BE2C (cell line): ENCODE results near the gene HDAC1.
A peak's percentile ranks its signal among the peaks of the same experiment; 100 is the strongest.
"Not testable (repeated sequence)": the region's sequence is repeated elsewhere in the genome, so short reads cannot be mapped to it uniquely, and the experiment has no call there.

Experiments
- DNase-seq: peaks from one replicate; pipeline ENCODE4 v3.0.0-alpha.2; 2020
- H3K27me3 ChIP-seq: fragments of 250-450 bp; sonication (Bioruptor Pico); 2 replicates; pipeline ENCODE4 v1.5.1; 2020; ENCODE audit warnings: mild to moderate bottlenecking
- H3K36me3 ChIP-seq: fragments of 250-450 bp; sonication (Bioruptor Pico); 2 replicates; pipeline ENCODE4 v1.5.1; 2020; ENCODE audit warnings: mild to moderate bottlenecking
- H3K4me1 ChIP-seq: fragments of 250-450 bp; sonication (Bioruptor Pico); 2 replicates; pipeline ENCODE4 v1.5.1; 2020
- H3K4me3 ChIP-seq: 2 replicates; pipeline ENCODE4 v1.5.1; 2011; ENCODE audit warnings: low read depth, low read length
- H3K9me3 ChIP-seq: fragments of 250-450 bp; sonication (Bioruptor Pico); 2 replicates; pipeline ENCODE4 v1.5.1; 2020
- TF ChIP-seq, protein P1 (sequence below): IDR thresholded peaks from 2 replicates; pipeline ENCODE4 v1.5.1; 2012; ENCODE audit warnings: mild to moderate bottlenecking, low read depth, low read length

The HDAC1 gene

DNA sequence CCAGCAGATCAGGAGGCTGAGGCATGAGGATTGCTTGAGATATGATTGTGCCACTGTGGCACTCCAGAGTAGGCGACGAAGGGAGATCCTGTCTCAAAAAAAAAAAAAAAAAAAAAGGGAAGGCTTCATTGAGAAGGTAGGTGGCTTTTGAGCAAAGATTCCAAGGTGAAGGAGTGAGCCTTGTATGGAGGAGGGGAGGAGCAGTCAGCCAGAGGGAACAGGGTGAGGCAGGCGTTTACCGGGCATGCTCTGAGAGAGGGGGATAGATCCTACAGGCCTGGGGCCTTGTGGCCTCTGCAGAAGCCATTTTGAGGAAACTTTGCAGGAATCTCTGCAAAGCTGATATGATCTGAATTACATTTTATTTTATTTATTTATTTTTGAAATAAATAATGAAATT, 5.1 kb upstream of the HDAC1 start:
- DNase-seq, result no peak
- TF ChIP-seq, protein P1, sequence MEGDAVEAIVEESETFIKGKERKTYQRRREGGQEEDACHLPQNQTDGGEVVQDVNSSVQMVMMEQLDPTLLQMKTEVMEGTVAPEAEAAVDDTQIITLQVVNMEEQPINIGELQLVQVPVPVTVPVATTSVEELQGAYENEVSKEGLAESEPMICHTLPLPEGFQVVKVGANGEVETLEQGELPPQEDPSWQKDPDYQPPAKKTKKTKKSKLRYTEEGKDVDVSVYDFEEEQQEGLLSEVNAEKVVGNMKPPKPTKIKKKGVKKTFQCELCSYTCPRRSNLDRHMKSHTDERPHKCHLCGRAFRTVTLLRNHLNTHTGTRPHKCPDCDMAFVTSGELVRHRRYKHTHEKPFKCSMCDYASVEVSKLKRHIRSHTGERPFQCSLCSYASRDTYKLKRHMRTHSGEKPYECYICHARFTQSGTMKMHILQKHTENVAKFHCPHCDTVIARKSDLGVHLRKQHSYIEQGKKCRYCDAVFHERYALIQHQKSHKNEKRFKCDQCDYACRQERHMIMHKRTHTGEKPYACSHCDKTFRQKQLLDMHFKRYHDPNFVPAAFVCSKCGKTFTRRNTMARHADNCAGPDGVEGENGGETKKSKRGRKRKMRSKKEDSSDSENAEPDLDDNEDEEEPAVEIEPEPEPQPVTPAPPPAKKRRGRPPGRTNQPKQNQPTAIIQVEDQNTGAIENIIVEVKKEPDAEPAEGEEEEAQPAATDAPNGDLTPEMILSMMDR, result no peak
- H3K4me1 ChIP-seq, result no peaks in the 10 kb centered on the region
- no peaks in the 10 kb centered on the region for H3K36me3 ChIP-seq
- H3K4me3 ChIP-seq, result no peak overlapping the region
- no peaks in the 10 kb centered on the region for H3K9me3 ChIP-seq
- H3K27me3 ChIP-seq, result no peaks in the 10 kb centered on the region

DNA sequence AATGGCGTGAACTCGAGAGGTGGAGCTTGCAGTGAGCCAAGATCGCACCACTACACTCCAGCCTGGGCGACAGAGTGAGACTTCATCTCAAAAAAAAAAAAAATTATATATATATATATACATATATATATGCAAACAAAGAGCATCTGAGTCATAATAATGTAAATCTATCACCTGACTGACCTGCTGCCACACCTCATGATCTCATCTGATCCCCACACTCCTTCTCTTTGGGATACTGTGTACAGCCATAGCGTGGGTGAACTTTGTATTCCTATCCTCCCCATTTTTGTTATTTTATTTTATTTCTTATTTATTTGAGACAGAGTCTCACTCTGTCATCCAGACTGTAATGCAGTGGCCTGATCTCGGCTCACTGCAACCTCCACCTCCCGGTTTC, 2.6 kb upstream of the HDAC1 start:
- Histone ChIP-seq H3K4me3 (no peak overlapping the region), H3K27me3 (no peaks in the 10 kb centered on the region), H3K36me3 (no peaks in the 10 kb centered on the region), H3K9me3 (no peaks in the 10 kb centered on the region), H3K4me1 (no peaks in the 10 kb centered on the region)
- TF ChIP-seq, protein P1, result no peak
- no peak for DNase-seq

DNA sequence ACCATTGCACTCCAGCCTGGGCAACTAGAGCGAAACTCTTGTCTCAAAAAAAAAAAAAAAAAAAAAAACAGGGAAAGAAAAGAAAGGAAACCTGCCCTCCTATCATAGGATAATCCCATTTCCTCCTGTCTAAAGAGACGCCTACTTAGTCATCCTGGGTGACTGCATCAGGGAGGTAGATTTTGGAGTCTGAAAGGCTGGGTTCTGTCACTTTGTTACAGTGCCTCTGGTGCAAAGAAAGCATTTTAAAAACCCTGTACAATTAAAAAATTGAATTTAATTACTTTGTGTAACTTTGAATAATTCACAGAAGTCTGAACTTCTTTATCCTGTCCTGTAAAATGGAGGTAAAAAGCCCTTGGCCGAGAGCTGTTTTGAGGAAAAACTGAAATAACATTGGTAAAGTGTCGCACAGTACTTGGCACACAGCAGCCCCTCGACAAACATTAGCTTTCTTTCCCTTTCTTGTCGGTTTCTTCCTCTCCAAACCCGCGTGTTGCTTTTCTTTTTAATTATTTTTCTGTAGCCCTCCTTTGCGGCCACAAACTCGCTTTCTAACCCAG, 657 bp upstream of the HDAC1 start:
- H3K36me3 ChIP-seq, result no peaks in the 10 kb centered on the region
- no peak for DNase-seq
- peak overlapping the region; percentile 81 for H3K4me3 ChIP-seq
- no peaks in the 10 kb centered on the region for H3K27me3 ChIP-seq
- H3K9me3 ChIP-seq, result no peaks in the 10 kb centered on the region
- TF ChIP-seq, protein P1, result no peak
- no peaks in the 10 kb centered on the region for H3K4me1 ChIP-seq

DNA sequence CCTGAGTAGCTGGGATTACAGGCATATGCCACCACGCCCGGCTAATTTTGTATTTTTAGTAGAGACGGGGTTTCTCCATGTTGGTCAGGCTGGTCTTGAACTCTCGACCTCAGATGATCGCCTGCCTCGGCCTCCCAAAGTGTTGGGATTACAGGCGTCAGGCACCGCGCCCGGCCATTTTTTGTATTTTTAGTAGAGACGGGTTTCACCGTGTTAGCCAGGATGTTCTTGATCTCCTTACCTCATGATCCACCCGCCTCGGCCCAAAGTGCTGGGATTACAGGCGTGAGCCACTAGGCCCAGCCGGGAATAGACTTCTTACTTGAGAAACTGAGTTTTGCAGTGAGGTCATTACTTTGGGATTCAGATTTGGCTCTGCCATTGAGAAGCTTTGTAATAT, 6.3 kb downstream of the HDAC1 start:
- H3K4me3 ChIP-seq, H3K4me1 ChIP-seq, H3K36me3 ChIP-seq, H3K27me3 ChIP-seq, H3K9me3 ChIP-seq, DNase-seq: not testable (repeated sequence)

DNA sequence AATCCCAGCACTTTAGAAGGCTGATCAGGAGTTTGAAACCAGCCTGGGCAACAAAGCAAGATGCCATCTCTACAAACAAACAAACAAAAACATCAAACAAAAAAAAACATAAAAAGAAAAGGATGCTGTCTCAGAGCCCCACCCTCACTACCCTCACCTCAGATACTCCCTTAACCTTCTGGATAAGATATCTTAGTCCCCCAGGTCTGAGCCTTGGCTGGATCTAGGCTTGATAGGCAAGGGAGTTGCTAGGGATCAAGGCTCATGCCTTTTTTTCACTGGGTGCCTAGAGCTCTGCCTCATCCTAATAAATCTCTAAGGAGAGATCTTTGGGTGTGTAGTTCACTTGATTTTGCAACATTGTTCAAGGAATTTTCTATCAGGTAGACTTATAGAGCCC, 7.4 kb downstream of the HDAC1 start:
- Histone ChIP-seq H3K27me3 (no peaks in the 10 kb centered on the region), H3K4me1 (no peaks in the 10 kb centered on the region), H3K36me3 (no peaks in the 10 kb centered on the region; the same call in none of the 2 replicates), H3K9me3 (no peaks in the 10 kb centered on the region), H3K4me3 (no peak overlapping the region)
- no peak for DNase-seq
- TF ChIP-seq, protein P1, result no peak

DNA sequence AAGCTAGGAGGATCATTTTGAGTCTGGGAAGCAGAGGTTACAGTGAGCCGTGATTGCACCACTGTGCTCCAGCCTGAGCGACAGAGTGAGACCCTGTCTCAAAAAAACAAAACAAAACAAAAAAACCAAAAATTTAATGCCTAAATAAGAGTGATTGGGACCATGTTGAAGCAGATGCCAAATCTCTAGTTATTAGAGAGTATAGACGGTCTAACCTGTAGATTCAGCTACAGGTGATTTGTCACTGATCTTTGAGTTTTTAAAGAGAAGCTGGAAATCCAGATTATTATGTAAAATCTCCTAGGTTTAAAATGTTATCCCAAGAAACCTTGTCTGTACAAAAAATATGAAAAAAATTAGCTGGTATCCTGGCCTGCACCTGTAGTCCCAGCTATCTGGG, 11.5 kb downstream of the HDAC1 start:
- no peaks in the 10 kb centered on the region for H3K9me3 ChIP-seq
- TF ChIP-seq, protein P1, result no peak
- no peak overlapping the region for H3K4me3 ChIP-seq
- H3K36me3 ChIP-seq, result peaks cover 4% of the 10 kb centered on the region
- no peaks in the 10 kb centered on the region for H3K4me1 ChIP-seq
- H3K27me3 ChIP-seq, result no peaks in the 10 kb centered on the region
- no peak for DNase-seq
